MCF 10A (cell line): ENCODE measurements around the gene FAM156A. TPM values are rescaled to one million over a fixed set of nuclear protein-coding genes. Genes with fewer than 3 reads are reported as not detected.
"Not testable (repeated sequence)": the region's sequence is repeated elsewhere in the genome, so short reads cannot be mapped to it uniquely, and the experiment has no call there.

Experiments
- BruUV-seq: library from RNA; stranded (reverse); fragments of 400-500 nt; replicated peaks from 2 replicates; lab custom pipeline; 2021; lab: Mats Ljungman, UMichigan
- CTCF ChIA-PET: fragments of 300-600 bp; sonication (Branson Sonifier 250); formaldehyde crosslinking; extraction: SDS; loops from one replicate; lab custom pipeline; 2021; ENCODE audit warnings: antibody characterized with exemption, inconsistent platforms; lab: Yijun Ruan, JAX
- POLR2A ChIA-PET: fragments of 300-600, 350-650 bp; sonication (Branson Sonifier 250); formaldehyde crosslinking; extraction: SDS; loops from one replicate; lab custom pipeline; 2020; ENCODE audit warnings: antibody characterized with exemption, inconsistent platforms; lab: Yijun Ruan, JAX
- DNase-seq: peaks from one replicate; pipeline ENCODE4 v3.0.0-alpha.2; 2018; ENCODE audit not compliant: unreplicated experiment
- H3K27ac Mint-ChIP-seq: one replicate; pipeline ENCODE4 v1.8.0; 2022; ENCODE audit warnings: mild to moderate bottlenecking, low read depth, mixed read lengths; ENCODE audit not compliant: unreplicated experiment
- H3K27me3 Mint-ChIP-seq: one replicate; pipeline ENCODE4 v1.8.0; 2022; ENCODE audit warnings: mixed read lengths; ENCODE audit not compliant: insufficient read depth, unreplicated experiment
- H3K36me3 Mint-ChIP-seq: one replicate; pipeline ENCODE4 v1.8.0; 2022; ENCODE audit warnings: mild to moderate bottlenecking, moderate library complexity, mixed read lengths; ENCODE audit not compliant: insufficient read depth, unreplicated experiment
- H3K4me1 Mint-ChIP-seq: one replicate; pipeline ENCODE4 v1.8.0; 2022; ENCODE audit warnings: mixed read lengths; ENCODE audit not compliant: insufficient read depth, unreplicated experiment
- H3K4me3 Mint-ChIP-seq: one replicate; pipeline ENCODE4 v1.8.0; 2022; ENCODE audit warnings: mild to moderate bottlenecking, moderate library complexity, mixed read lengths; ENCODE audit not compliant: unreplicated experiment
- H3K9me3 Mint-ChIP-seq: one replicate; pipeline ENCODE4 v1.8.0; 2022; ENCODE audit warnings: mixed read lengths; ENCODE audit not compliant: unreplicated experiment
- CTCF ChIP-seq: fragments of 200-600 bp; IDR thresholded peaks from one replicate; pipeline ENCODE4 v1.8.0; 2022; ENCODE audit warnings: antibody characterized with exemption, mild to moderate bottlenecking; ENCODE audit not compliant: unreplicated experiment
- intact Hi-C: fragments of 100-400 bp; cut with micrococcal nuclease; formaldehyde crosslinking; loops from 2 replicates; pipeline ENCODE4 v1.14.1; 2022
- total RNA-seq: library from RNA; stranded (reverse); gene quantifications from 2 replicates; pipeline ENCODE4 v1.2.3, GENCODE V29; 2022

FAM156A gene
- total RNA-seq, 1 experiment from 2014 or later, result 19.3 TPM

- CTCF ChIA-PET, result interaction anchor here (1.2 kb wide), 1 partner anchor 11 kb away, joined by 3 read pairs; no protein-coding TSS in a partner anchor
Observed at GRCh38 chrX:52923781-52924241, 34.5 kb downstream of the FAM156A start.

GRCh38 chrX:52914704-52915103 lies 43.6 kb downstream of the FAM156A start:
- H3K27ac Mint-ChIP-seq, H3K27me3 Mint-ChIP-seq, H3K4me1 Mint-ChIP-seq, H3K36me3 Mint-ChIP-seq, intact Hi-C loops, POLR2A ChIA-PET, CTCF ChIA-PET, BruUV-seq, H3K9me3 Mint-ChIP-seq, DNase-seq, H3K4me3 Mint-ChIP-seq: not testable (repeated sequence)

More at GRCh38 chrX:52923781-52924241, 34.5 kb downstream of the FAM156A start:
- peaks cover 5% of the 10 kb centered on the region for H3K4me1 Mint-ChIP-seq
- BruUV-seq, result no TSS peak
- no peak overlapping the region for H3K4me3 Mint-ChIP-seq
- intact Hi-C loops, result no loop called here
- DNase-seq, result peak; percentile 54
- POLR2A ChIA-PET, result interaction anchor here (0.6 to 1.6 kb wide), 3 partner anchors 10 to 150 kb away, joined by 3 to 7 read pairs (median 3); no protein-coding TSS in a partner anchor
- peak overlapping the region; percentile 71 for H3K27ac Mint-ChIP-seq
- peaks cover 11% of the 10 kb centered on the region for H3K36me3 Mint-ChIP-seq
- peaks cover 23% of the 10 kb centered on the region for H3K27me3 Mint-ChIP-seq
- TF ChIP-seq CTCF, result no peak
- H3K9me3 Mint-ChIP-seq, result no peaks in the 10 kb centered on the region

- H3K9me3 Mint-ChIP-seq, H3K36me3 Mint-ChIP-seq, POLR2A ChIA-PET, H3K4me3 Mint-ChIP-seq, DNase-seq, H3K4me1 Mint-ChIP-seq, CTCF ChIA-PET, BruUV-seq, H3K27me3 Mint-ChIP-seq, H3K27ac Mint-ChIP-seq, intact Hi-C loops: not testable (repeated sequence)
Observed at GRCh38 chrX:52913681-52914080, 44.6 kb downstream of the FAM156A start.

- intact Hi-C loops, CTCF ChIA-PET, H3K4me3 Mint-ChIP-seq, POLR2A ChIA-PET, H3K27me3 Mint-ChIP-seq, DNase-seq, BruUV-seq, H3K27ac Mint-ChIP-seq, H3K4me1 Mint-ChIP-seq, H3K36me3 Mint-ChIP-seq, H3K9me3 Mint-ChIP-seq: not testable (repeated sequence)
Observed at GRCh38 chrX:52909313-52909969, 48.9 kb downstream of the FAM156A start.

GRCh38 chrX:52907900-52908299 lies 50.4 kb downstream of the FAM156A start:
- intact Hi-C loops, H3K36me3 Mint-ChIP-seq, CTCF ChIA-PET, H3K27ac Mint-ChIP-seq, H3K4me1 Mint-ChIP-seq, H3K27me3 Mint-ChIP-seq, POLR2A ChIA-PET, DNase-seq, H3K4me3 Mint-ChIP-seq, H3K9me3 Mint-ChIP-seq, BruUV-seq: not testable (repeated sequence)

GRCh38 chrX:52907137-52907536 lies 51.2 kb downstream of the FAM156A start:
- H3K27me3 Mint-ChIP-seq, H3K27ac Mint-ChIP-seq, H3K4me3 Mint-ChIP-seq, H3K9me3 Mint-ChIP-seq, CTCF ChIA-PET, H3K4me1 Mint-ChIP-seq, H3K36me3 Mint-ChIP-seq, BruUV-seq, DNase-seq, intact Hi-C loops, POLR2A ChIA-PET: not testable (repeated sequence)

- BruUV-seq, H3K4me1 Mint-ChIP-seq, H3K36me3 Mint-ChIP-seq, DNase-seq, intact Hi-C loops, H3K27ac Mint-ChIP-seq, CTCF ChIA-PET, H3K27me3 Mint-ChIP-seq, H3K4me3 Mint-ChIP-seq, H3K9me3 Mint-ChIP-seq, POLR2A ChIA-PET: not testable (repeated sequence)
Observed at GRCh38 chrX:52906072-52906471, 52.2 kb downstream of the FAM156A start.

GRCh38 chrX:52905531-52905930 lies 52.8 kb downstream of the FAM156A start:
- CTCF ChIA-PET, H3K4me3 Mint-ChIP-seq, H3K4me1 Mint-ChIP-seq, H3K27ac Mint-ChIP-seq, BruUV-seq, POLR2A ChIA-PET, H3K9me3 Mint-ChIP-seq, intact Hi-C loops, H3K27me3 Mint-ChIP-seq, DNase-seq, H3K36me3 Mint-ChIP-seq: not testable (repeated sequence)
